GM23248 (cell line): ENCODE measurements around the gene UBAC2. TPM values are rescaled to one million over a fixed set of nuclear protein-coding genes. Genes with fewer than 3 reads are reported as not detected.

Experiments used
- DNase-seq: peaks from one replicate; pipeline ENCODE4 v3.0.0-alpha.2; 2015
- H2AFZ ChIP-seq: fragments of 200-600 bp; sonication (generic); 2 replicates; pipeline ENCODE4 v1.6.1; 2016; ENCODE audit warnings: antibody characterized with exemption
- H3F3A ChIP-seq: fragments of 200-600 bp; sonication (generic); 2 replicates; pipeline ENCODE4 v1.6.1; 2016; ENCODE audit warnings: mild to moderate bottlenecking, antibody characterized with exemption, mixed run types; ENCODE audit not compliant: insufficient read depth
- H3K27ac ChIP-seq: fragments of 200-600 bp; sonication (generic); 2 replicates; pipeline ENCODE4 v1.5.1; 2016; ENCODE audit warnings: mild to moderate bottlenecking
- H3K27me3 ChIP-seq: fragments of 200-600 bp; sonication (generic); replicated peaks from 2 replicates; pipeline ENCODE4 v1.6.1; 2016; ENCODE audit warnings: mild to moderate bottlenecking; ENCODE audit not compliant: insufficient read depth
- H3K36me3 ChIP-seq: fragments of 200-600 bp; sonication (generic); 2 replicates; pipeline ENCODE4 v1.6.1; 2016; ENCODE audit warnings: low read depth, mild to moderate bottlenecking
- H3K4me1 ChIP-seq: fragments of 200-600 bp; sonication (generic); 2 replicates; pipeline ENCODE4 v1.6.1; 2016; ENCODE audit warnings: mild to moderate bottlenecking; ENCODE audit not compliant: insufficient read depth
- H3K4me2 ChIP-seq: fragments of 200-600 bp; sonication (generic); one replicate; pipeline ENCODE4 v1.6.1; 2016; ENCODE audit warnings: mild to moderate bottlenecking; ENCODE audit not compliant: unreplicated experiment
- H3K4me3 ChIP-seq: fragments of 200-600 bp; sonication (generic); 2 replicates; pipeline ENCODE4 v1.5.1; 2016; ENCODE audit warnings: mild to moderate bottlenecking
- H3K79me2 ChIP-seq: fragments of 200-600 bp; sonication (generic); 2 replicates; pipeline ENCODE4 v1.6.1; 2016; ENCODE audit warnings: mild to moderate bottlenecking; ENCODE audit not compliant: insufficient read depth
- H3K9ac ChIP-seq: fragments of 200-600 bp; sonication (generic); 2 replicates; pipeline ENCODE4 v1.6.1; 2016; ENCODE audit warnings: mild to moderate bottlenecking
- H3K9me2 ChIP-seq: fragments of 200-600 bp; sonication (generic); 2 replicates; pipeline ENCODE4 v1.6.1; 2016; ENCODE audit warnings: mixed run types, mild to moderate bottlenecking, moderate library complexity; ENCODE audit not compliant: insufficient read depth
- H3K9me3 ChIP-seq: fragments of 200-600 bp; sonication (generic); one replicate; pipeline ENCODE4 v1.6.1; 2017; ENCODE audit warnings: low read depth
- H4K20me1 ChIP-seq: fragments of 200-600 bp; sonication (generic); 2 replicates; pipeline ENCODE4 v1.6.0; 2016; ENCODE audit not compliant: insufficient read depth
- EZH2 ChIP-seq: fragments of 200-600 bp; sonication (generic); IDR thresholded peaks from 2 replicates; pipeline ENCODE4 v1.6.1; 2018; ENCODE audit warnings: antibody characterized with exemption, mild to moderate bottlenecking; ENCODE audit not compliant: insufficient read depth, poor library complexity, severe bottlenecking
- EZH2phosphoT487 ChIP-seq: fragments of 200-600 bp; sonication (generic); IDR thresholded peaks from 2 replicates; pipeline ENCODE4 v1.6.1; 2018; ENCODE audit warnings: antibody characterized with exemption, moderate library complexity, mild to moderate bottlenecking, low read depth; ENCODE audit not compliant: insufficient read depth
- WGBS, 2 experiments: methylation state at CpG; one replicate each; pipeline ENCODE4 v1.1.6; 2015 to 2017; ENCODE audit warnings: low lambda C conversion rate in 2 of 2, low coverage in 1 of 2; ENCODE audit errors: missing lambda C conversion rate in 2 of 2; 5-methylcytosine and 5-hydroxymethylcytosine counted together
- in situ Hi-C: fragments of 300-500 bp; cut with MboI; formaldehyde crosslinking; loops from 2 replicates; pipeline ENCODE4 v1.15.0; 2020
- polyA plus RNA-seq: library from polyadenylated mRNA; unstranded; fragments of >200 nt; fragmentation: Nextera tagmentation; extraction: Ambion mirVana; gene quantifications from 2 replicates; pipeline ENCODE4 v1.2.1, GENCODE V29; 2016
- total RNA-seq: library from RNA; depleted of rRNA; stranded (reverse); fragments of >200 nt; shearing (Covaris generic); gene quantifications from 2 replicates; pipeline ENCODE4 v1.2.3, GENCODE V29; 2014

Gene UBAC2
- total and polyA plus RNA-seq, 2 experiments from 2014 or later, result 66.1 to 95.9 TPM

- Histone ChIP-seq H3F3A (no peaks in the 10 kb centered on the region), H3K9me2 (no peaks in the 10 kb centered on the region), H3K4me2 (no peak overlapping the region), H2AFZ (no peak overlapping the region), H3K4me1 (no peaks in the 10 kb centered on the region), H3K9me3 (no peaks in the 10 kb centered on the region), H3K79me2 (peaks cover 100% of the 10 kb centered on the region), H3K27ac (no peak overlapping the region), H3K27me3 (no peaks in the 10 kb centered on the region), H3K4me3 (no peak overlapping the region), H4K20me1 (peaks cover 6% of the 10 kb centered on the region; the same call in 1 of the 2 replicates), H3K36me3 (no peaks in the 10 kb centered on the region), H3K9ac (no peak overlapping the region)
- DNase-seq, result no peak
- WGBS, 2 experiments, result 93 to 96% methylated on average over 5 of the region's 5 CpGs
- in situ Hi-C loops, result no loop called here
- TF ChIP-seq EZH2 (no peak), EZH2phosphoT487 (no peak)
These were observed 10.9 kb downstream of the UBAC2 start for GRCh38 chr13:99211421-99212035.

- TF ChIP-seq EZH2 (no peak), EZH2phosphoT487 (no peak)
- 69% methylated on average over 7 of the region's 7 CpGs for WGBS, 2 experiments
- Histone ChIP-seq H3K27ac (no peak overlapping the region), H3K4me3 (no peak overlapping the region), H4K20me1 (peaks cover 6% of the 10 kb centered on the region; the same call in 1 of the 2 replicates), H3K9me2 (no peaks in the 10 kb centered on the region), H3K4me2 (no peak overlapping the region), H3K27me3 (no peaks in the 10 kb centered on the region), H3K79me2 (peaks cover 100% of the 10 kb centered on the region), H3K9me3 (no peaks in the 10 kb centered on the region), H2AFZ (no peak overlapping the region), H3K9ac (no peak overlapping the region), H3F3A (no peaks in the 10 kb centered on the region), H3K36me3 (no peaks in the 10 kb centered on the region), H3K4me1 (no peaks in the 10 kb centered on the region)
- in situ Hi-C loops, result no loop called here
- no peak for DNase-seq
These were observed 13.6 kb downstream of the UBAC2 start for GRCh38 chr13:99214232-99214631.

GRCh38 chr13:99214731-99215130 lies 14.1 kb downstream of the UBAC2 start:
- WGBS, 2 experiments, result 68 to 73% methylated on average over 1 of the region's 1 CpG
- H3K79me2 ChIP-seq, result peaks cover 100% of the 10 kb centered on the region
- H4K20me1 ChIP-seq, result peaks cover 10% of the 10 kb centered on the region; the same call in 1 of the 2 replicates

GRCh38 chr13:99215184-99215830 lies 14.7 kb downstream of the UBAC2 start:
- 92 to 93% methylated on average over 15 of the region's 15 CpGs for WGBS, 2 experiments
- Histone ChIP-seq H3K27me3 (no peaks in the 10 kb centered on the region), H3K9ac (no peak overlapping the region), H3K9me3 (no peaks in the 10 kb centered on the region), H3K79me2 (peaks cover 100% of the 10 kb centered on the region), H3K4me2 (no peak overlapping the region), H3K36me3 (no peaks in the 10 kb centered on the region), H4K20me1 (peaks cover 11% of the 10 kb centered on the region; the same call in 1 of the 2 replicates), H3K9me2 (no peaks in the 10 kb centered on the region), H3K4me3 (no peak overlapping the region), H3F3A (no peaks in the 10 kb centered on the region), H2AFZ (no peak overlapping the region), H3K4me1 (no peaks in the 10 kb centered on the region), H3K27ac (no peak overlapping the region)
- no peak for DNase-seq
- no peak for TF ChIP-seq EZH2
- TF ChIP-seq EZH2phosphoT487, result no peak
- in situ Hi-C loops, result no loop called here

More at GRCh38 chr13:99214731-99215130, 14.1 kb downstream of the UBAC2 start:
- Histone ChIP-seq H3K27ac (no peak overlapping the region), H3K36me3 (no peaks in the 10 kb centered on the region), H3K9me2 (no peaks in the 10 kb centered on the region), H3K9ac (no peak overlapping the region), H3K9me3 (no peaks in the 10 kb centered on the region), H3K4me2 (no peak overlapping the region), H3F3A (no peaks in the 10 kb centered on the region), H3K4me3 (no peak overlapping the region), H3K4me1 (no peaks in the 10 kb centered on the region), H2AFZ (no peak overlapping the region), H3K27me3 (no peaks in the 10 kb centered on the region)
- in situ Hi-C loops, result no loop called here
- TF ChIP-seq EZH2, result no peak
- TF ChIP-seq EZH2phosphoT487, result no peak
- DNase-seq, result no peak
